ENCODE measurements around the gene TRPM2.
"Not testable (repeated sequence)": the region's sequence is repeated elsewhere in the genome, so short reads cannot be mapped to it uniquely, and the experiment has no call there.

The TRPM2 gene

DNA sequence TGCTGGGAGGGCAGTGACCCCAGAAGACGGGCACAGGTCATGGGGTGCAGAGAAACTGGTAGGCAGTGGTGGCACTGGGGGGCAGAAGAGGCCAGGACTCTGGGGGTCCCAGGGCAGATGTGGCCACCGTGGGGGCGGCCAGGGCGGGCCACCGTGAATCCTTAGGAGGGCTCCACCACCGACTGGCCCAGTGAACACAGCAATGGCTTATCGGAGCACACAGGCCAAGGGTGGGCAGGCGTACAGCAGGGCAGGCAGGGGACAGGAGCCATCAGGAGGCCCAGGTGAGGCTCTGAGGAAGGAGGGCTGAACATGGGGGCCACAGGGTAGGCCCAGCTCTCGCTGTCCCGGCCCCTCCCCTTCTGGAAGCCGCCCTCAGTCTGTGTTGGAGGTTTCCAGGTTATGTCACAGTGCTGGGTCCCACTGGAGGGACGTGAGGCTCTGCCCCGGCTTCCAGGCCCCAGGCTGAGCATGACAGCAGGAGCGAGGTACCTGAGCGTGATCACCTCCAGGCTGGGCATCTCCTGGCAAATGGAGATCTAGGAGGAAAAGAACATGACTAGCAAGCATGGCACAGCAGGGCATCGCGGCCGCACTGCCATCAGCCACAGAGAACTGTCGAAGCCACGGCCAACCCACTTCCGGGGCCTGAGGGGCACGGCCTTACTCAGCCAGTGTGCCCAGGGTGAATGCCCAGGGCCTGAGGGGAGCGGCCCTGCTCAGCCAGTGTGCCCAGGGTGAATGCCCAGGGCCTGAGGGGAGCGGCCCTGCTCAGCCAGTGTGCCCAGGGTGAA lies 18.0 kb upstream of the TRPM2 start:
- no peak for TF ChIP-seq ZFX (IDR thresholded peaks at IDR 0.05; ENCODE audit: borderline replicate concordance)
- TF ChIP-seq, protein P1, sequence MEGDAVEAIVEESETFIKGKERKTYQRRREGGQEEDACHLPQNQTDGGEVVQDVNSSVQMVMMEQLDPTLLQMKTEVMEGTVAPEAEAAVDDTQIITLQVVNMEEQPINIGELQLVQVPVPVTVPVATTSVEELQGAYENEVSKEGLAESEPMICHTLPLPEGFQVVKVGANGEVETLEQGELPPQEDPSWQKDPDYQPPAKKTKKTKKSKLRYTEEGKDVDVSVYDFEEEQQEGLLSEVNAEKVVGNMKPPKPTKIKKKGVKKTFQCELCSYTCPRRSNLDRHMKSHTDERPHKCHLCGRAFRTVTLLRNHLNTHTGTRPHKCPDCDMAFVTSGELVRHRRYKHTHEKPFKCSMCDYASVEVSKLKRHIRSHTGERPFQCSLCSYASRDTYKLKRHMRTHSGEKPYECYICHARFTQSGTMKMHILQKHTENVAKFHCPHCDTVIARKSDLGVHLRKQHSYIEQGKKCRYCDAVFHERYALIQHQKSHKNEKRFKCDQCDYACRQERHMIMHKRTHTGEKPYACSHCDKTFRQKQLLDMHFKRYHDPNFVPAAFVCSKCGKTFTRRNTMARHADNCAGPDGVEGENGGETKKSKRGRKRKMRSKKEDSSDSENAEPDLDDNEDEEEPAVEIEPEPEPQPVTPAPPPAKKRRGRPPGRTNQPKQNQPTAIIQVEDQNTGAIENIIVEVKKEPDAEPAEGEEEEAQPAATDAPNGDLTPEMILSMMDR (IDR thresholded peaks at IDR 0.05): no peak
- no peak overlapping the region for H3K27ac ChIP-seq

DNA sequence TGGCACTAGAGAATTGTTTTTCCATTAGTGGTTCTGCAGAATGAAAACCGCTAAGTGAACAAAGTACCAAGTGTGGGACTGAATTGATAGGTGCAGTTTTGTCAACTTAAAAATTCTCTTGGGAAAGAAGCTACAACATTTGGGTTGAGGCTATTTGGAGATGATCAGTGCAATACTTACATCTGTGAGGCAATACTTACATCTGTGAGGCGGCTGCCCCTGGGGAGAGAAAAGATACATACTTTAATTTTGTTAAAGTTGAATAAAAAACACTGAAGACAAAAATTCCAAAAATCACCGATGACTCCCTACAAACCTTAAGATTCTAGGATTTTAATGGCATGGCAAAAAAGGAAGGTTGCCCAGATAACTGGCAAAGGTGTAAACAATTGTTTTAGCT lies 16.0 kb upstream of the TRPM2 start:
- peak overlapping the region; percentile 36; the same call in 1 of the 2 replicates for H3K27ac ChIP-seq
- TF ChIP-seq, protein P1 (IDR thresholded peaks at IDR 0.05): no peak
- no peak for TF ChIP-seq ZFX (IDR thresholded peaks at IDR 0.05; ENCODE audit: borderline replicate concordance)

DNA sequence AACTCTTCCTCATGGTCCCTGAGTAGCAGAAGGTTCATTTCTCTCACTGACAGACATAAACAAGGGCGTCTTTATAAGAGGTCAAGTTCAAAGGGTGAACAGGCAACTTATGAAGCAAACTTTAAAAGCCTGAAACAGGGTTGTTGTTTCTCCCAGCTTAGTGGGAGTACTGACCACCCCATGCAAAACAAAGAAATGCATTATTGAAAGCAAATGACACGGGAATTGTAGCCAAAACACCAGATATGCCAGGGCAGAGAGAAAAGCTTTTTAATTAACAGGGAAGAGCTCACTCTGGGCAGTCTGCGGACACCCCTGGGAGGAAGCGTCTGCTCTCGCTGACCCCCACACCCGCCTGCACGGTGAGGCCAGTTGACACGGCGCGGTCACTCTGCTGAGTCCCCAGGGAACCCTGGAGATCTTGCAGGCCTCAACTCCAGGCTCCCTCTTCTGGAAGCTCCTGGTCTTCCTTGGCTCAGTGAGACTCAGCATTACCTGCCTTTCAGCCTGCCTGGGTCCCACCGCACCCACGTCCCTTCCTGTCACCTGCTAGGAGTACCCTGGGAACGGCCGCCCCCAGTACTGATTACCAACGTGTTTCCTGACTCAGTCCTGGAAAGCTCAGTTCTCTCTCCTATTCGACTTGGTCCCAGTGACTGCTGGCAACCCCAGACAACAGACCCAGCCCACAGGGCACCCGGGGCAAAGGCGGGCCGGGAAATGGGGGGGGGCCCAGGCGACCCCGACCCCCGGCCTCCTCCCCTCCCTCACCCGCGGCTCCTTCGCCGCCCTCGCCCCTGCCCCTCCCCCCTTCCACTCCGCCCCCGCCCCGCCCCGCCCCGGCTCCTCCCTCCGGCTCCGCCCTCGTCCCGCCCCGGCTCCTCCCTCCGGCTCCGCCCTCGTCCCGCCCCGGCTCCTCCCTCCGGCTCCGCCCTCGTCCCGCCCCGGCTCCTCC lies 15.2 kb upstream of the TRPM2 start:
- peak overlapping the region; percentile 36; the same call in 1 of the 2 replicates for H3K27ac ChIP-seq
- TF ChIP-seq, protein P1 (IDR thresholded peaks at IDR 0.05): peak; percentile 19; the same call in 1 of the 2 replicates
- TF ChIP-seq ZFX (IDR thresholded peaks at IDR 0.05; ENCODE audit: borderline replicate concordance): no peak

DNA sequence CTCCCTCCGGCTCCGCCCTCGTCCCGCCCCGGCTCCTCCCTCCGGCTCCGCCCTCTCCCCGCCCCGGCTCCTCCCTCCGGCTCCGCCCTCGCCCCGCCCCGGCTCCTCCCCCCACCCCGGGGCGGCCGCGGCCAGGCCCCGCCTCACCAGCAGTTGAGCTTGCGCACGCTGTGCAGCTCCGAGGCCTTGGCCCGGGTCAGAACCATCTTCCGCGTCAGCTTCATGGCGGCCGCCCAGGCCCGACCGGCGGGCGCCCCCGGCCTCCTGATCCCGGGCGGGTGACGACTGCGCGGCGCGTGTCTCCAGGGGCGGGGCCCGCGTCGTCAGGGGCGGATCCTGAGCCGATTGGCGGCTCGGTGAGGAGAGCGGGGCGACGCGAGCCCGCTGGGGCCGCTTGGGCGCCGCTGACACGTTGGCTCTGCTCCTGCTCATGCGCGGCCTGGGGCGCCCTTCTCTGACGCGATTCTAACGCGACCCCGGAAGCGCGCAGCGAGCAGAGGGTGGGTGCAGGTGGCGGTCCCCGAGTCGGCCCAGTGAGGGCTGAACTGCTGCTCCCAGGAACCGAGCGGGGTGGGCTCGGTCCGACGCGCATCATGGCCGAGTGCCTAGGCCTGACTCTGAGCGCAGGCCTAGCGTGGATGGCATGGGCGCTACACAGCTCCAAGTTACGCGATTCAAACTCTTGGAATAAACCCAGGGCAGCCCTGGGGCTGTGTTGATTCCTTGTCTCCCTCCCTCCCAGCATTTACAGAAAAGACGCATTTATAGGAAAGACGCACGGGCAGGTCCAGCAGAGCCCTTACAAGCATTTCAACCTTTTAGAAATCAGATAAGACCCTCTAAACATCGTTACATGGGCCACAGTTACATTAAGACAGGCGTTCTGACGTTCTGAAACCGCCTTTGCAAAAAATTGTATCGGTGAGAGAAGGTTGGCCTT lies 14.2 kb upstream of the TRPM2 start, which contains the start of gene CFAP410:
CFAP410 (minus strand) TSS at position 420 of the 940 bp plus-strand sequence; CDS start at position 224, 196 bp downstream.
- H3K27ac ChIP-seq: peak within 1 kb of the TSS; percentile 96
- TF ChIP-seq, protein P1 (IDR thresholded peaks at IDR 0.05): no peak
- TF ChIP-seq ZFX (IDR thresholded peaks at IDR 0.05; ENCODE audit: borderline replicate concordance): no peak

DNA sequence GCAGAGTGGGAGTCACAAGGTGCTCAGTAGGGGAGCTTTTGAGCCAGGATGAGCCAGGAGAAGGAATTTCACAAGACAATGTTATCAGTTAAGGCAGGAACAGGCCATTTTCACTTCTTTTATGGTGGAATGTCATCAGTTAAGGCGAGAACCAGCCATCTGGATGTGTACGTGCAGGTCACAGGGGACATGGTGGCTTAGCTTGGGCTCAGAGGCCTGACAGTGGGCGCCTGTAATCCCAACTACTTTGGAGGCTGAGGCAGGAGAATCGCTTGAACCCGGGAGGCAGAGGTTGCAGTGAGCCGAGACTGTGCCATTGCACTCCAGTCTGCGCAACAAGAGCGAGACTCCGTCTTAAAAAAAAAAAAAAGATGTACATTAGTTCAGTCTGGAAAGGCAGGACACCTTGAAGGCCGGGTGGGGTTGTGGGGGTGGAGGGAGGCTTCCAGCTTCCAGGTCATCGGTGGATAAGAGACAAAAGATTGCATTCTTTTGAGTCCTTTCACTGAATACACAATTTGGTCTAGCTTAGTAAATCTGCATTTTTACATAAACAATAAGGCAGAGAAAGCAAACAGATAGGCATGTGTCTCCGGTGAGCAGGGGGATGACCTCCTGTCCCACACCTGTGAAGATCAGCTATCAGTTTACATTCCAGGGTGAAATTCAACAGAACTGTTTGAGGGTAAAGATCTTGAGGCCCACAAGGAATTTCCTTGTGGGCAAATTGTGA lies 11.5 kb upstream of the TRPM2 start:
- H3K27ac ChIP-seq: not testable (repeated sequence)

DNA sequence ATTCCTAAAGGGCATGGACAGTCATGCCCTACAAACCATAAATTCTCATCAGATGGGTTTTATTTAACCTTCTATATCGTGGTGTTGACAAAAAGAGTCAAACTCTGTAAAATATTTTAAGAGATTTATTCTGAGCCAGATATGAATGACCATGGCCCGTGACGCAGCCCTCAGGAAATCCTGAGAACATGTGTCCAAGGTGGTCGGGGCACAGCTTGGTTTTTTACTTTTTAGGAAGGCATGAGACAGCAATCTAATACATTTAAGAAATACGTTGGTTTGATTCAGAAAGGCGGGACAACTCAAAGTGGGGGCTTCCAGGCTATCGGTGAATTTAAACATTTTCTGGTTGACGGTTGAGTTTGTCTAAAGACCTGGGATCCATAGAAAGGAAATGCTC lies 10.4 kb upstream of the TRPM2 start:
- H3K27ac ChIP-seq: not testable (repeated sequence)

DNA sequence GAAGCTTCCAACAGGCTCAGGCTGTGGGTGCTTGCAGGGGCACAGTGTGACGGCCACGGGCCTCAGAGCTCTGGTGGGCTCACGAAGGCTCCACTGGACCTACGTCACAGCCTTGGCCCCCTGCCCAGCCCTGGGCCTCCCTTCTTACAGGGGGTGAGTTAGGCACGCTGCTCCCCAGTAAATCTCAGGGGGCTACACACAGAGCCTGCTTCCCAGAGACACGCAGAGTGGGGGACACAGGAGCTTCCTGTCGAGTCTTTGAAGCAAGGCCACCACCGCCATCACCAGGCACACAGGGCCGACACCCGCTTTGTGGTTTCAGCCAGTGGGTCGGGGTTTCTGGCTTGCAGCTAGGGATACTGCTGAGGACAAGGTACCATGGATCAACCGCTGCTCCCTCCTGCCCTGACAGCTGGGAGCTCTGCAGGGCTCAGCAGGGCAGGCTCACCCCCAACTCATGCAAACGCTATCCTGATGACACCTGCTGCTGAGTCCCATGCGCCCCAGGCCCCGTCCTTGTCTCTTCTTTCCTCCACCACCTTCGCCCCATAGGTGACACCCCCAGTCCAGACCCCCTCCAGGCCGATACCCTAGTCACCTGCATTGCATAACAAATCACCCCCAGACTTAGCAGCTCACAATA lies 8.8 kb upstream of the TRPM2 start:
- no peak overlapping the region for H3K27ac ChIP-seq
- TF ChIP-seq, protein P1 (IDR thresholded peaks at IDR 0.05): no peak
- TF ChIP-seq ZFX (IDR thresholded peaks at IDR 0.05; ENCODE audit: borderline replicate concordance): no peak
